Heart left ventricle (tissue), 16 donors: ENCODE results near the gene GHRL. TPM values are rescaled to one million over a fixed set of nuclear protein-coding genes. Genes with fewer than 3 reads are reported as not detected.

Source experiments
- ATAC-seq, 4 donors: fragments of 200-7000 bp; cut with Tn5 transposase; one replicate each; pipeline ENCODE4 v1.9.1; 2020 to 2022; ENCODE audit warnings: moderate library complexity in 4 of 4, mild to moderate bottlenecking in 3 of 4, moderate number of reproducible peaks in 1 of 4
- DNase-seq, 5 donors: peaks; one replicate each; pipeline ENCODE4 v3.0.0-alpha.2; 2020
- H3K27ac ChIP-seq, 12 donors: fragments of 200-600 bp; sonication (generic) in 4 of 12; one replicate each; pipeline versions ENCODE4 v1.5.0 to v1.8.0; 2016 to 2022; ENCODE audit warnings: mild to moderate bottlenecking in 2 of 12
- H3K27me3 ChIP-seq, 9 donors: fragments of 200-600 bp; sonication (generic) in 2 of 9; one replicate each; pipeline versions ENCODE4 v1.5.1 to v1.8.0; 2016 to 2022; ENCODE audit warnings: mild to moderate bottlenecking in 3 of 9
- H3K36me3 ChIP-seq, 9 donors: fragments of 200-600 bp; sonication (generic) in 2 of 9; one replicate each; pipeline versions ENCODE4 v1.5.0 to v1.8.0; 2018 to 2022; ENCODE audit warnings: mild to moderate bottlenecking in 2 of 9
- H3K4me1 ChIP-seq, 12 donors: fragments of 200-600 bp; sonication (generic) in 4 of 12; one replicate each; pipeline versions ENCODE4 v1.5.0 to v1.8.0; 2016 to 2022; ENCODE audit warnings: mild to moderate bottlenecking in 3 of 12
- H3K4me3 ChIP-seq, 12 donors: fragments of 200-600 bp; sonication (generic) in 4 of 12; one replicate each; pipeline versions ENCODE4 v1.5.0 to v1.8.0; 2017 to 2022; ENCODE audit warnings: mild to moderate bottlenecking in 9 of 12, moderate library complexity in 4 of 12
- H3K9me3 ChIP-seq, 12 donors: fragments of 200-600 bp; sonication (generic) in 4 of 12; one replicate each; pipeline versions ENCODE4 v1.5.0 to v1.8.0; 2016 to 2022; ENCODE audit warnings: mild to moderate bottlenecking in 1 of 12
- CTCF ChIP-seq, 12 donors: fragments of 200-600 bp; sonication (generic) in 4 of 12; IDR thresholded peaks; one replicate each; pipeline versions ENCODE4 v1.5.0 to v1.8.0; 2018 to 2022; ENCODE audit warnings: antibody characterized with exemption in 12 of 12, mild to moderate bottlenecking in 5 of 12
- POLR2A ChIP-seq, 2 donors: fragments of 450-650 bp; IDR thresholded peaks; one replicate each; pipeline ENCODE4 v1.6.1; 2017; ENCODE audit warnings: antibody characterized with exemption in 2 of 2, mild to moderate bottlenecking in 2 of 2, moderate library complexity in 2 of 2
- WGBS, 4 donors: extraction: QIAGEN DNeasy Blood & Tissue Kit in 2 of 4; methylation state at CpG; one replicate each; pipeline versions ENCODE4 v1.1.5 to v1.1.7; 2013 to 2018; 5-methylcytosine and 5-hydroxymethylcytosine counted together
- intact Hi-C, 10 donors: fragments of 100-400 bp; cut with DNase I; formaldehyde crosslinking; loops; one replicate each; pipeline versions ENCODE4 v1.11.1 to v1.14.2; 2022
- polyA plus RNA-seq, 2 donors: library from polyadenylated mRNA; stranded (reverse); fragments of 200-250 nt; gene quantifications; one replicate each; pipeline ENCODE4 v1.2.3, GENCODE V29; 2013
- total RNA-seq, 9 donors: library from RNA; depleted of rRNA in 2 of 9; stranded (reverse); fragments of >200 nt in 2 of 9; fragmentation: NEBNext Ultra II Directional in 3 of 9; extraction: Animal tissue kit (Norgen Biotek cat#: 25700) in 3 of 9; gene quantifications; one replicate each; pipeline versions ENCODE4 v1.1.0 to v1.2.4, GENCODE V29; 2016 to 2023
- donor health status: ischemic (EF 13 %, LVEDD 7.1; RV severe dilation, severe dysfunction).
- donor health status: healthy with polysubstance abuse.
- donor health status: DM: no; HTN: yes; CAD: no.
- donor health status: DM: no; HTN: no; CAD: no.
- donor health status: ischemic (EF 25% LVEDD 6.9; RV normal size, moderate dysfunction).
- donor health status: ischemic (EF 25% LVEDD 5.7; RV mildly dilated, moderate dysfunction).
- donor health status: healthy.
- donor health status: DM: yes; HTN: yes; CAD: no.
- donor health status: ischemic (EF 35%, LVEDD 5.7; RV mildly dilated, moderate dysfunction).
- donor health status: nonischemic (EF 11% LVEDD 7.7; RV severe dilation, severe dysfunction).
- donor health status: DM: yes; HTN: yes; CAD: no.
- donor health status: PGD.
- donor health status: ischemic (EF 29% LVEDD 5.4; RV normal size, mild dysfunction).
- donor health status: nonischemic (EF 23%, LVEDD 6.1; RV moderate dilation, normal function).

Gene GHRL
- total and polyA plus RNA-seq, 11 donors, result 0.18 to 2.1 (median 0.61) TPM; not detected in 6

- H3K4me3 ChIP-seq, result no peak overlapping the region
- H3K36me3 ChIP-seq, result no peaks in the 10 kb centered on the region
- no peaks in the 10 kb centered on the region for H3K9me3 ChIP-seq
- H3K27ac ChIP-seq, result no peak overlapping the region
- TF ChIP-seq CTCF (IDR thresholded peaks at IDR 0.05), result no peak
- TF ChIP-seq POLR2A (IDR thresholded peaks at IDR 0.05), result no peak
- ATAC-seq (peak in 1 of 4 donors; percentile 5), DNase-seq (peak in 2 of 5 donors; percentile 11 to 38)
- 81 to 87% (median 83%) methylated on average over 12 to 20 of the region's 20 CpGs for WGBS, 4 donors
- no peaks in the 10 kb centered on the region for H3K4me1 ChIP-seq
- H3K27me3 ChIP-seq, result peaks cover 0 to 7% (median 0%) of the 10 kb centered on the region in 9 donors
- intact Hi-C loops, result no loop called here
Measured at GRCh38 chr3:10337323-10338163, 44.8 kb upstream of the GHRL start.

DNA sequence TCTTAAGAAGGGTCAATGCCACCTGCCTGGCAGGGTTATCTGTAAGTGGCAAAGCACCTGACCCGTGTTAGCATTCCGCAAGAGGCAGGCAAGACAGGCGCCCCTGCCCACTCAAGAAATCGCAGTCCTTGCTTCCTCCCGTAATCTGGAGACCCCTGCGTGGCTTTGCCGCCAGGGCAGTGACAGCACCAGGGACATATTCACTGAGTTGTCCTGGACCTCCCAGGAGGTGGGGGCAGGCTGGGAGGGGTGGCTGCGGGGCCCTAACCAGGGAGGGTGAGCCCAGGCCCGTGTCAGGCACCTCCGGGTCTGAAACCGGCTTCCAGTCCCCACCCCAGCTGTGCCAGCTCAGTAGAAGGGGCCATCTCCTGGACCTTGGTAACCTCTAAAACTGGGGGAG lies 44.0 kb upstream of the GHRL start:
- TF ChIP-seq CTCF (IDR thresholded peaks at IDR 0.05) (no peak), POLR2A (IDR thresholded peaks at IDR 0.05) (no peak)
- Histone ChIP-seq H3K27me3 (peaks cover 0 to 7% (median 0%) of the 10 kb centered on the region in 9 donors), H3K4me1 (no peaks in the 10 kb centered on the region), H3K36me3 (no peaks in the 10 kb centered on the region), H3K4me3 (no peak overlapping the region), H3K9me3 (no peaks in the 10 kb centered on the region), H3K27ac (no peak overlapping the region)
- 90 to 93% (median 92%) methylated on average over 8 to 11 of the region's 11 CpGs for WGBS, 4 donors
- DNase-seq (peak in 2 of 5 donors; percentile 10 to 35), ATAC-seq (no peak)
- intact Hi-C loops, result no loop called here

- H3K36me3 ChIP-seq, result no peaks in the 10 kb centered on the region
- intact Hi-C loops, result no loop called here
- H3K27me3 ChIP-seq, result peaks cover 0 to 10% (median 0%) of the 10 kb centered on the region in 9 donors
- no peaks in the 10 kb centered on the region for H3K4me1 ChIP-seq
- H3K9me3 ChIP-seq, result no peaks in the 10 kb centered on the region
- WGBS, 4 donors, result 82 to 93% (median 87%) methylated on average over 28 to 29 of the region's 29 CpGs
- no peak for ATAC-seq
- no peak overlapping the region for H3K27ac ChIP-seq
- TF ChIP-seq POLR2A (IDR thresholded peaks at IDR 0.05) (no peak), CTCF (IDR thresholded peaks at IDR 0.05) (no peak)
- H3K4me3 ChIP-seq, result no peak overlapping the region
- DNase-seq, result peak in 2 of 5 donors; percentile 10 to 40
Measured at GRCh38 chr3:10335871-10336622, 43.3 kb upstream of the GHRL start.

DNA sequence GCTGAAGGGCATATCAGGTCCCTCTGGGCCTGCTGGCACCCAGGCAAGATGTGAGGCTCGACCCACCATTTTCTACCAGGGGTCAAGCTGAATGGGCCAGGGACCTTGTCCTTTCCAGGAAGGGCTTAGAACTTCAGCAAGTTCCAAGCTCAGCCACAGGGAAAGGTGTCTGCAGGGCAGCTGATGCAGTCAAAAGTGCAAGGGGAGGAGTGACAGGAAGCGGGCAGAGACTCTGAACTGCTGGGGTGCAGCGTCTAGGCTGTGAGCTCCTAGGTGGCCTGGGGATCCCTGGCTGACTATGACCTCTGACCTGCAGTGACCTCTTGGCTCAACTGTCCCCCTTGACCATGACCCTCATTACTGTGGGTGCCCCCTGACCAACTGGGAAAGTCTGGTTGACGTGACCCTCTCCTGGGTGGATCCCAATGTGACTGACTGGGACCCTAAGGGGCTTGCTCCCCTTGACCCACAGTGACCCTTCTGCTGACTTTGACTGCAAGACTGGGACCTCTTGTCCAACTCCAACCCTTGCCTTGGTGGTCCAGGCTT lies 42.5 kb upstream of the GHRL start:
- no peaks in the 10 kb centered on the region for H3K4me1 ChIP-seq
- ATAC-seq (no peak), DNase-seq (no peak)
- intact Hi-C loops, result no loop called here
- H3K36me3 ChIP-seq, result no peaks in the 10 kb centered on the region
- TF ChIP-seq POLR2A (IDR thresholded peaks at IDR 0.05), result no peak
- H3K27me3 ChIP-seq, result peaks cover 0 to 17% (median 0%) of the 10 kb centered on the region in 9 donors
- 78 to 90% (median 84%) methylated on average over 4 of the region's 4 CpGs for WGBS, 4 donors
- no peak overlapping the region for H3K27ac ChIP-seq
- H3K9me3 ChIP-seq, result no peaks in the 10 kb centered on the region
- H3K4me3 ChIP-seq, result no peak overlapping the region
